Thoracic aorta endothelial cell (primary cell): ENCODE data around the gene HOMER3. TPM values are rescaled to one million over a fixed set of nuclear protein-coding genes. Genes with fewer than 3 reads are reported as not detected.

Experiments used
- total RNA-seq: library from RNA; depleted of rRNA; stranded (reverse); fragments of >200 nt; gene quantifications from 2 replicates; pipeline ENCODE4 v1.2.3, GENCODE V29; 2012

HOMER3 gene
- 61.0 and 93.2 TPM in 2 replicates for total RNA-seq

GRCh38 chr19:18940769-18941627, at the start of gene HOMER3:
TSS of gene HOMER3 (minus strand) at chr19:18941217. CDS start at chr19:18938982, 2,235 bp downstream.

GRCh38 chr19:18919086-18919899, 21.7 kb downstream of the HOMER3 start, which contains the start of the genes COPE and DDX49:
TSS of gene COPE (minus strand) at chr19:18919387. CDS start at chr19:18919348, 39 bp downstream.
TSS of gene DDX49 (plus strand) at chr19:18919715. CDS start at chr19:18919742, 27 bp downstream.

GRCh38 chr19:18895824-18896341, 45.1 kb downstream of the HOMER3 start, which contains the start of gene CERS1:
TSS of gene CERS1 (minus strand) at chr19:18896158. CDS start at chr19:18896072, 86 bp downstream.

Other genes starting within 250 kb of the HOMER3 start
- gene COMP, start 149.9 kb downstream of the HOMER3 start, total RNA-seq, result 0.13 TPM in 1 of 2 replicates, not detected in the other
- 59.8 and 78.9 TPM in 2 replicates for gene UPF1, start 109.3 kb downstream of the HOMER3 start, total RNA-seq
- gene CERS1, start 45.1 kb downstream of the HOMER3 start, total RNA-seq, result 1.3 and 1.9 TPM in 2 replicates
- 146 and 154 TPM in 2 replicates for gene COPE, start 21.8 kb downstream of the HOMER3 start, total RNA-seq
- 44.1 and 47.7 TPM in 2 replicates for gene DDX49, start 21.5 kb downstream of the HOMER3 start, total RNA-seq
- 35.2 and 39.9 TPM in 2 replicates for gene SUGP2, start 92.3 kb upstream of the HOMER3 start, total RNA-seq
- gene ARMC6, start 92.4 kb upstream of the HOMER3 start, total RNA-seq, result 36.4 and 39.9 TPM in 2 replicates
- gene SLC25A42, start 122.8 kb upstream of the HOMER3 start, total RNA-seq, result 3.5 and 4.0 TPM in 2 replicates
- 13.3 and 18.9 TPM in 2 replicates for gene TMEM161A, start 197.3 kb upstream of the HOMER3 start, total RNA-seq
- 0.13 TPM in 1 of 2 replicates, not detected in the other for gene MEF2B, start 229.0 kb upstream of the HOMER3 start, total RNA-seq